ENCODE results near the gene ZDHHC24.

GRCh38 chr11:66492161-66492865, 53.5 kb downstream of the ZDHHC24 start:
- TF ChIP-seq POLR2A (IDR thresholded peaks at IDR 0.05) = no peak
- no peak for TF ChIP-seq POLR2AphosphoS5 (IDR thresholded peaks at IDR 0.05)

Data from gastroesophageal sphincter (tissue), 2 donors.